CD4-positive, alpha-beta T cell treated with Interleukin-15 for 1 hour (primary cell): ENCODE data around the gene TMEM259.

Experiments used
- DNase-seq: peaks from one replicate; pipeline ENCODE4 v3.0.0-alpha.2; 2020

The TMEM259 gene

GRCh38 chr19:1015061-1015781, 5.7 kb downstream of the TMEM259 start:
- DNase-seq = no peak

- DNase-seq = no peak
Measured at GRCh38 chr19:1014161-1015060, 6.5 kb downstream of the TMEM259 start.

DNA sequence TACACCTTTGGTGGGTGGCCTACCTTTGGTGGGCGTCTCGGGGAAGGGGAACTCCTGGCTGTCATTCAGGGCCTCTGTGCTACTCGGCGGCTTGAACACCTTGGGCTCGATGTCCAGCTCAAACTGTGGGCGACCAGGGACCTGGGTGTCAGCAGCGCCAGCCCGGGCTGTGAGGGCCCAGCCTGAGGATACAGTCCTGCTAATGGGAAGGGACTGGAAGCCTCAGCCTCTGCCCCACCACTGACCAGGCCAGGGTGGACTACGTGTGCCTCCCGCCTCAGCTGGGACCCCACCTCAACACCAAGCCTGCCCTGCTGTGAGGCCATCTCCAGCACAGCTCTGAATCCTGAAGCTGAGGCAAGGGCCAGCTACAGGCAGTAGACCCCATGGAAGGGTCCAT, 7.7 kb downstream of the TMEM259 start:
- DNase-seq = no peak

DNA sequence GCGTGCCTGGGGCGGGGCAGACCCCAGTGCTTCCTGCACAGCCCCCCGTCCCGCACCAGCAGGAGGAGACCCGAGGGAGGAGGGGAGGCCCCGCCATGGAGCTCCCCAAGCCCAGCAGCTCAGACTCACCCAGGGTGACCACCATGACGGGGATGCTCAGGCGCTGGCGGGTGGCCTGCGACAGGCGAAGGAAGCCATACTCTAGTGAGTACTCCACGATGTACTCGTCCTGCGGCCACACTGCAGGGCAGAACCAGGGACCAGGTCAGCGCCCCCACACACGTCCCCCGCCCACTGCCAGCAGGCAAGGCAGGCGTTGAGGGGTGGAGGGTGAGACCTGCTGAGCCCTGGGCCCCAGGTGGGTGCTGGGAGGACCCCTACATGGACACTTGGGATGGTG, 8.6 kb downstream of the TMEM259 start:
- DNase-seq = no peak

- DNase-seq = no peak
Measured at GRCh38 chr19:1011831-1012333, 9.0 kb downstream of the TMEM259 start.

- no peak for DNase-seq
Measured at GRCh38 chr19:1010586-1011510, 10.1 kb downstream of the TMEM259 start.

GRCh38 chr19:1009981-1010538, 10.9 kb downstream of the TMEM259 start:
- DNase-seq = no peak

GRCh38 chr19:1009041-1009980, 11.6 kb downstream of the TMEM259 start:
- no peak for DNase-seq

DNA sequence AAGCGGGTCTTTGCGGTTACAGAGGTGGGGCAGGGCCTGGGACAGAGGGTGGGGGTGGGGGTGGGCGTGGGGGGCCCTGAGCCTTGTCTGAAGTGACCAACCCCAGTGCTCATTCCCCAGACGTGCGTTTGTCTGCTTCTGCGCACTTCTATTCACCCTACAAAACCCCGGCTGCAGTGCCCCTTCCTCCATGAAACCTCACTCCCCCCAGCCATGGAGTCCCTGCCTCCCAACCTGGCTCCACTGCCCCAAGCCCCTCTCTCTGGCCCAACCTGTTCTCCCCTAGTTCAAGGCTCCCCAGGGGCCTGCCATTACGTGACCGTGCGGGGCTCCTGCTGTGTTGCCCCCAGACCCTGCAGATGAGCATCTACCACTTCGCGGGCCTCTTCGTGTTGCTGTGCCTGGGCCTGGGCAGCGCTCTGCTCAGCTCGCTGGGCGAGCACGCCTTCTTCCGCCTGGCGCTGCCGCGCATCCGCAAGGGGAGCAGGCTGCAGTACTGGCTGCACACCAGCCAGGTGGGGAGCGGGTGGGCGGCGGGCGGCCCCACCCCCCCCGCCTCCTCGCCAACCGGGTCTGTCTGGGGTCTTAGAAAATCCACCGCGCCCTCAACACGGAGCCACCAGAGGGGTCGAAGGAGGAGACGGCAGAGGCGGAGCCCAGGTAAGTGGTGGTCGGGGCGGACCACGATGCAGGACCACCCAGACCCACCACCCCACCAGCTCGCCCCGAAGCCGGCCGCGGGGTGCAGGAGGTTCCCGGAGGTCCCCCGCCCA, 12.5 kb downstream of the TMEM259 start:
- DNase-seq = no peak

GRCh38 chr19:1007399-1008251, 13.3 kb downstream of the TMEM259 start:
- DNase-seq = no peak

GRCh38 chr19:1006711-1007398, 14.1 kb downstream of the TMEM259 start:
- DNase-seq = no peak

GRCh38 chr19:1004803-1005664, 15.9 kb downstream of the TMEM259 start:
- DNase-seq = no peak

GRCh38 chr19:1004204-1004802, 16.6 kb downstream of the TMEM259 start:
- DNase-seq = no peak

DNA sequence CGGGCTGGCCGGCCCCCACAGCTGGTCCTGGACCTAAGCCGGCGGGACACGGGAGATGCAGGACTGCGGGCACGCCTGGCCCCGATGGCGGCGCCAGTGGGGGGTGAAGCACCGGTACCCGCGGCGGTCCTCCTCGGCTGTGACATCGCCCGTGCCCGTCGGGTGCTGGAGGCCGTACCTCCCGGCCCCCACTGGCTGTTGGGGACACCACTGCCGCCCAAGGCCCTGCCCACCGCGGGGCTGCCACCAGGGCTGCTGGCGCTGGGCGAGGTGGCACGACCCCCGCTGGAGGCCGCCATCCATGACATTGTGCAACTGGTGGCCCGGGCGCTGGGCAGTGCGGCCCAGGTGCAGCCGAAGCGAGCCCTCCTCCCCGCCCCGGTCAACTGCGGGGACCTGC, 17.6 kb downstream of the TMEM259 start:
- no peak for DNase-seq

GRCh38 chr19:1002600-1002999, 18.3 kb downstream of the TMEM259 start:
- no peak for DNase-seq

DNA sequence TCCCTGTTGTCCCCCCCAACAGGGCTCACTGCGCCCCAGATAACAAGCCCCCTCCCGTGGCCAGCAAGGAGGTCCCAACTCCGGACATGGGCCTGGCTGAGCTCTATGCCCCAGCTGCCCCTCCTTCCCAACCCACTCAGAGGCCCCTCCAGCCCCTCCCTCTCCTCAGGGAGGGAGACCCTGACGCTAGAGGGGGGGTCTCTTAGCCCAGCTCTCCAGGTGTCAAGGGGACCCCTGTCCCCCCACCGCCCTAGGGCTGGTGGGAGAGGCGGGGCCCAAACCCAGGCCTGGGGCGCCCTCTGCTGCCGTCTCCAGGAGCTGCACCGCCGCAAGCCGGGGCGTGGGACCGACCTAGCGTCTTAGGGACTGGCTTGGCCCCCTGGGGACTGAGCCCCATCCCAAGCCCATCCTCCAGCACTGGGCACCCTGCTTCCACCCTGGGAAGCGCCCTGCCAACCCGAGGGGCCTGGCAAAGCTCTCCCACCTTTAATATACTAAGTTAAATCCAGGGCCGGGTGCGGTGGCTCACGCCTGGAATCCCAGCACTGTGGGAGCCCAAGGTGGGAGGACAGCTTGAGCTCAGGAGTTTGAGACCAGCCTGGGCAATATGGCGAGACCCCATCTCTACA, 19.3 kb downstream of the TMEM259 start:
- DNase-seq = peak; percentile 65
